Pancreas (tissue), 10 donors: ENCODE results near the gene FAM47E. TPM values are rescaled to one million over a fixed set of nuclear protein-coding genes. Genes with fewer than 3 reads are reported as not detected.
"Not testable (repeated sequence)": the region's sequence is repeated elsewhere in the genome, so short reads cannot be mapped to it uniquely, and the experiment has no call there.

Source experiments
- ATAC-seq, 4 donors: fragments of 200-7000 bp; cut with Tn5 transposase; one replicate each; pipeline versions ENCODE4 v1.8.0 to v1.9.1; 2020; ENCODE audit warnings: mild to moderate bottlenecking in 4 of 4, moderate library complexity in 4 of 4
- DNase-seq, 6 donors: peaks; one replicate each; pipeline ENCODE4 v3.0.0-alpha.2; 2020
- FAIRE-seq: peaks from 2 replicates; lab custom pipeline; 2012; peaks lifted over from hg19 to GRCh38; lab: Jason Lieb, UNC
- H3K27ac ChIP-seq, 4 donors: fragments of 200-600 bp; sonication (generic); 1 replicate in 3 of 4; 2 replicates in 1 of 4; pipeline versions ENCODE4 v1.5.0 to v1.8.0; 2020
- H3K27me3 ChIP-seq, 4 donors: fragments of 200-600 bp; one replicate each; pipeline ENCODE4 v1.8.0; 2021
- H3K36me3 ChIP-seq, 3 donors: fragments of 200-600 bp; sonication (generic) in 1 of 3; one replicate each; pipeline versions ENCODE4 v1.5.0 to v1.8.0; 2020 to 2021
- H3K4me1 ChIP-seq, 3 donors: fragments of 200-600 bp; one replicate each; pipeline ENCODE4 v1.8.0; 2021
- H3K4me3 ChIP-seq, 4 donors: fragments of 200-600 bp; sonication (generic) in 2 of 4; one replicate each; pipeline versions ENCODE4 v1.5.0 to v1.8.0; 2020 to 2021
- H3K9me3 ChIP-seq, 4 donors: fragments of 200-600 bp; one replicate each; pipeline ENCODE4 v1.8.0; 2021
- WGBS, 2 donors: extraction: QIAGEN DNeasy Blood & Tissue Kit; methylation state at CpG; one replicate each; pipeline ENCODE4 v1.1.7; 2013; 5-methylcytosine and 5-hydroxymethylcytosine counted together
- intact Hi-C, 3 donors: fragments of 100-400 bp; cut with DNase I; formaldehyde crosslinking; loops; one replicate each; pipeline versions ENCODE4 v1.11.1 to v1.14.2; 2022
- polyA plus RNA-seq, 2 donors: library from polyadenylated mRNA; stranded (reverse); fragments of 200-250 nt; gene quantifications; one replicate each; pipeline ENCODE4 v1.2.3, GENCODE V29; 2013
- total RNA-seq, 6 donors: library from RNA; stranded (reverse); fragmentation: NEBNext Ultra II Directional in 4 of 6; extraction: Animal tissue kit (Norgen Biotek cat#: 25700) in 4 of 6; gene quantifications; one replicate each; pipeline versions ENCODE4 v1.2.1 to v1.2.4, GENCODE V29; 2021 to 2023
- TF ChIP-seq, protein P1 (sequence below), 4 donors: fragments of 200-600 bp; sonication (generic) in 3 of 4; IDR thresholded peaks; one replicate each; pipeline versions ENCODE4 v1.5.0 to v1.8.0; 2021; ENCODE audit warnings: antibody characterized with exemption in 4 of 4
- donor health status: healthy with polysubstance abuse.
- donor health status: DM: no; HTN: no; CAD: no; lungs with moderate emphysema.
- donor health status: DM: no; HTN: no; CAD: no.
- donor health status: control.
- donor health status: control.
- donor health status: Bipolar disorder and iron deficiency.
- donor health status: DM: yes; HTN: yes; CAD: no.
- donor health status: DM: no; HTN: no; CAD: no.
- donor health status: DM: no; HTN: no; CAD: no.
- donor health status: DM: yes; HTN: yes; CAD: no.

FAM47E gene
- total and polyA plus RNA-seq, 8 donors: 3.6 to 14.8 (median 9.3) TPM

DNA sequence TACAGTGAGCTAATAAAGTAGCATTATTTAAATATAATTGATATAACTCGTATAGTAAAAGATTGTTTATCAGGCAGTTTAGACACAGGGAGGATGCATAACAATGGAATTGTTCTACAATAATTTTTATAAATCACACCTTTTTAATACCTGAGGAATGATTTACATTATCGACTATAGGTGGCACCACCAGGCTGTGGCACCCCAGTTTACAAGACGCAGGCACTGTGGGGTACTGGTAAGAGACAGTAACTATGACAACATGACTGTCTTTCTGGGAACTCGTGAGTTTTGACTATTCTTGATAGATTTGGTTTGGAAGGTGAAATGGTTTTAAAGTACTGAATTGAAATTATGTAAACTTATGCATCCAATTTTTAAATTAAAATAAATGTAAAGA is 27.9 kb downstream of the FAM47E start:
- TF ChIP-seq, protein P1, sequence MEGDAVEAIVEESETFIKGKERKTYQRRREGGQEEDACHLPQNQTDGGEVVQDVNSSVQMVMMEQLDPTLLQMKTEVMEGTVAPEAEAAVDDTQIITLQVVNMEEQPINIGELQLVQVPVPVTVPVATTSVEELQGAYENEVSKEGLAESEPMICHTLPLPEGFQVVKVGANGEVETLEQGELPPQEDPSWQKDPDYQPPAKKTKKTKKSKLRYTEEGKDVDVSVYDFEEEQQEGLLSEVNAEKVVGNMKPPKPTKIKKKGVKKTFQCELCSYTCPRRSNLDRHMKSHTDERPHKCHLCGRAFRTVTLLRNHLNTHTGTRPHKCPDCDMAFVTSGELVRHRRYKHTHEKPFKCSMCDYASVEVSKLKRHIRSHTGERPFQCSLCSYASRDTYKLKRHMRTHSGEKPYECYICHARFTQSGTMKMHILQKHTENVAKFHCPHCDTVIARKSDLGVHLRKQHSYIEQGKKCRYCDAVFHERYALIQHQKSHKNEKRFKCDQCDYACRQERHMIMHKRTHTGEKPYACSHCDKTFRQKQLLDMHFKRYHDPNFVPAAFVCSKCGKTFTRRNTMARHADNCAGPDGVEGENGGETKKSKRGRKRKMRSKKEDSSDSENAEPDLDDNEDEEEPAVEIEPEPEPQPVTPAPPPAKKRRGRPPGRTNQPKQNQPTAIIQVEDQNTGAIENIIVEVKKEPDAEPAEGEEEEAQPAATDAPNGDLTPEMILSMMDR (IDR thresholded peaks at IDR 0.05): no peak
- no peak for ATAC-seq
- no peak overlapping the region for H3K27ac ChIP-seq

DNA sequence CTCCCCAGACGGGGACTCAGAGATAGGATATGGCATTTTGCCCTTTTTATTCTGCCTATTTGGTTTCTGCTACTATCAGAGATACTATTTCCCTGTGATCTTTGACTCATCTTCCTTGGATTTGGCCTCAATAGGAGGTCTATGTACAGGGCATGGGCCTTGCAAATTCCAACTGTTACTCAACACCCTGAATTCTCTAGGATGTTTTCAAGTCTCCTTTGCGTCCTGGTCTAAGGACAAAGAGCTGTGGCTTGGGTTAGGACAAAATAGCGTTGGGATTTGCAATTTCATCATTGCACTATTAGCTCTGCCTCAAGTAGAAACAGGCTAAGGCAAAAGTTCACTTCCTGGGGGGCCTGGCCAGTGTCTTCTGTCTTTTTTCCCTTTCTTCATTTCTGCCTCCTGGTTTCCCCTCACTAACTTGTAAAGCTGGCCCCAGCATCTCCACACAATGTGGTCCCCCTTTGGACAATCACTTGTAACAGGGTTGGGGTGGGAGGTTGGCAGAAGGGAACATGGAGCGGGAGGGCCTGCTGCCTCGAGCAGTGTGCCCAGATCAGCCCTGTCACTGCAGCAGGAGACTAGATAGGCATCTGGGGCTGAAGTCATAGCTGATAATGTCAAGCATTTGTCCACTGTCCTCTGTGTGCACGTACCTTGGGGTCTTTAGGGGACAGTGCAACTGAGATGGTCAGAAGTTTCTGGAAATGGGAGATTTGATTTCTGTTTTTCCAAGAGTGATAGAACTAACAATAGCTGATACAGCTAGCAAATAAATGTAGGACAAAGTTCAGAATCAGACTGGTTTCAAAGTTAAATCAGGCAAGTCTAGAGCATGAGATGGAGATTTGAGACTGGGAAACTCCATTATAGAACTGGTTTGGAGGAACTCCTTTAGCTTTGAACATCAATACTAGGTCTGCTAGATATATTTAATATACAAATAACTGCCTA is 29.2 kb downstream of the FAM47E start:
- FAIRE-seq: no peak
- H3K27ac ChIP-seq: peak overlapping the region in 1 of 4 donors; percentile 7
- no peaks in the 10 kb centered on the region for H3K27me3 ChIP-seq
- peaks cover 4 to 23% (median 4%) of the 10 kb centered on the region in 3 donors for H3K4me1 ChIP-seq
- H3K4me3 ChIP-seq: no peak overlapping the region
- DNase-seq: no peak
- WGBS, 2 donors: 58 to 70% methylated on average over 6 of the region's 6 CpGs
- no peaks in the 10 kb centered on the region for H3K9me3 ChIP-seq
- TF ChIP-seq, protein P1 (IDR thresholded peaks at IDR 0.05): no peak
- ATAC-seq: peak in 3 of 4 donors; percentile 46 to 68 (median 59)
- intact Hi-C loops: no loop called here
- H3K36me3 ChIP-seq: no peaks in the 10 kb centered on the region

More for the DNA sequence above, 27.9 kb downstream of the FAM47E start:
- FAIRE-seq (no peak), DNase-seq (no peak)
- Histone ChIP-seq H3K4me3 (no peak overlapping the region), H3K27me3 (no peaks in the 10 kb centered on the region), H3K9me3 (no peaks in the 10 kb centered on the region), H3K4me1 (peaks cover 4 to 23% (median 4%) of the 10 kb centered on the region in 3 donors), H3K36me3 (no peaks in the 10 kb centered on the region)
- 55 to 77% methylated on average over 4 of the region's 4 CpGs for WGBS, 2 donors
- intact Hi-C loops: no loop called here

DNA sequence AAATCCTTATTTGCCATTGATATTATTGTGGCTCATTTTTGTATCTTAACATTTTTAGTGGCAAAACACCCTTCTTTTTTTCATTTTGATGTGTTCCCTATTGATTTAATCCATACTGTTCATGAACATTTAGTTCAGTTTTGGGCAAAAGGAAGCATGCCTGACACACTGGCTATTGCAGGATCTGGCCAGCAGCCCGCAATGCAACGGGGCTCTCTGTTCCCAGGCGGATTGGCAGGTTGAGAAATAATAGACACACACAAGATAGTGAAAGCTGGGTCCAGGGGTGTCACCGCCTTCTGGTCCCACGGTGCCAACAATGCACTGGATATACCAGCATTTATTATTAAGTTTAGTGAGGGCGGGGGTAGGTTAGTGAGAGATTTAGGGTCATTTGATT is 30.1 kb downstream of the FAM47E start:
- intact Hi-C loops: not testable (repeated sequence)

DNA sequence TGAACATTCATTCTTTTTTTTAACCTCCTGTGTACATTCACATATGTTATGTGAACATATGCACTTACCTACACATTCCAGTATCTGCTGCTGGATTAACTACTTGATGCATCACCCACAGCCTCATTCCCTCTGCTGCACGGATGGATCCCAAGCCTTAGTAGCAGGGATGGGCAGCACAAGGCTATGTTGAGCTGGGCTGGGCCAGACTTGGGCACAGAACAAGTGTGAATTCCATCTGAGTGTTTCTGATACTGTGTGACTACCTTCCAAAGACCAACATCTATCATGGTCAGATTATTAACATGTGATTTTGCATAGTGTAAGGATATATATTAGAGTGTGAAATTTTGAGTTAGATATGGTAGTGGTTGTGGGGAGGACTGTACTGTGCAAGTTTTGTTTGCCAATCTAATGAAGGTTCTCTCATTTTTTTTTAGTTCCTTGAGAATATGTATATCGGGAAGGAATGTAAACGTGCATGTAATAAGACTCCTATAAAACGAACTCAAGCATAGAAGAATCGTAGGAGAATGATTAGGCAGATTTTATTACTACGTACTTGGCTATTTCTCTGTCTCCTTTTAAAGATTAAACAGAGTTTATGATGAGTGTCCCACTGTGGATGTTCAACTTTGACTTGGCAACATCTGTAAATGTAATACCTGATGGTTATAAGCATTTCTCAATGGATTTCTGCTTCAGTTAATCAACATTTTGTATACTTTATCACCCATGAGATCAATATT is 31.6 kb downstream of the FAM47E start:
- Histone ChIP-seq H3K4me1 (peaks cover 4 to 18% (median 4%) of the 10 kb centered on the region in 3 donors), H3K36me3 (no peaks in the 10 kb centered on the region), H3K27ac (no peak overlapping the region), H3K27me3 (no peaks in the 10 kb centered on the region), H3K9me3 (no peaks in the 10 kb centered on the region), H3K4me3 (no peak overlapping the region)
- intact Hi-C loops: no loop called here
- ATAC-seq (no peak), DNase-seq (no peak), FAIRE-seq (peak; percentile 13)
- 82% methylated on average over 6 of the region's 6 CpGs for WGBS, 2 donors
- TF ChIP-seq, protein P1 (IDR thresholded peaks at IDR 0.05): no peak

More for the DNA sequence above, 30.1 kb downstream of the FAM47E start:
- 17 to 22% methylated on average over 6 of the region's 6 CpGs for WGBS, 2 donors
- H3K4me3 ChIP-seq, FAIRE-seq, H3K36me3 ChIP-seq, H3K9me3 ChIP-seq, H3K27me3 ChIP-seq: not testable (repeated sequence)
- ATAC-seq (peak; percentile 39 to 63 (median 50)), DNase-seq (peak in 3 of 6 donors; percentile 26 to 38 (median 37))
- Histone ChIP-seq H3K27ac (peak overlapping the region in 1 of 4 donors; percentile 7), H3K4me1 (peaks cover 4 to 23% (median 4%) of the 10 kb centered on the region in 3 donors)

DNA sequence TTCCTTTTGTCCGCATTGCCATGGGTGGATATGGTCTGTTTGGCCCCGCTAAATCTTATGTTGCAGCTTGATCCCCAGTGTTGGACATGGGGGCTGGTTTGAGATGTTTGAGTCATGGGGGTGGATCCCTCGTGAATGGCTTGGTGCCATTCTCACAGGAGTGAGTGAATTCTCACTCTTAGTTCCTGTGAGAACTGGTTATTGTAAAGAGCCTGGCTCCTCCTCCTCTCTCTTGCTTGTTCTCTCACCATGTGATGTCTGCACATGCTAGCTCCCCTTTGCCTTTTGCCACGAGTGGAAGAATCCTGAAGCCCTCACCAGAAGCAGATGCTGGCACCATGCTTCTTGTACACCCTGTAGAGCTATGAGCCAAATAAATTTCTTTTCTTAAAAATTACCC is 32.4 kb downstream of the FAM47E start:
- Histone ChIP-seq H3K4me1 (peaks cover 0 to 10% (median 4%) of the 10 kb centered on the region in 3 donors), H3K27me3 (no peaks in the 10 kb centered on the region), H3K36me3 (no peaks in the 10 kb centered on the region), H3K9me3 (no peaks in the 10 kb centered on the region), H3K27ac (no peak overlapping the region), H3K4me3 (no peak overlapping the region)
- ATAC-seq (no peak), FAIRE-seq (no peak), DNase-seq (no peak)
- intact Hi-C loops: no loop called here
- TF ChIP-seq, protein P1 (IDR thresholded peaks at IDR 0.05): no peak
- WGBS, 2 donors: 89% methylated on average over 4 of the region's 4 CpGs

DNA sequence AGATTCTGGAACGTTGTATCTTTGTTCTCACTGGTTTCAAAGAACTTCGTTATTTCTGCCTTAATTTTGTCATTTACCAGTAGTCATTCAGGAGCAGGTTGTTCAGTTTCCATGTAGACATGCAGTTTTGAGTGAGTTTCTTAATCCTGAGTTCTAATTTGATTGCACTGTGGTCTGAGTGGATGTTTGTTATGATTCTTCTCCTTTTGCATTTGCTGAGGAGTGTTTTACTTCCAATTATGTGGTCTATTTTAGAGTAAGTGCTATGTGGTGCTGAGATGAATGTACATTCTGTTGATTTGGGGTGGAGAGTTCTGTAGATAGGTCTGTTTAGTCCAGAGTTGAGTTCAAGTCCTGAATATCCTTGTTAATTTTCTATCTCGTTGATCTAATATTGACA is 36.3 kb downstream of the FAM47E start:
- FAIRE-seq, H3K4me3 ChIP-seq, H3K4me1 ChIP-seq, ATAC-seq, intact Hi-C loops, H3K27me3 ChIP-seq, DNase-seq, H3K9me3 ChIP-seq, H3K36me3 ChIP-seq, H3K27ac ChIP-seq: not testable (repeated sequence)
- 85 to 86% methylated on average over 3 of the region's 3 CpGs for WGBS, 2 donors
